Neuronal stem cell (in vitro differentiated cells): ENCODE data around the gene CNTN5.

Source experiments
- DNase-seq: peaks from one replicate; pipeline ENCODE4 v3.0.0-alpha.2; 2013; ENCODE audit warnings: low spot score
- H2AFZ ChIP-seq: one replicate; pipeline ENCODE4 v1.6.1; 2013; ENCODE audit warnings: mild to moderate bottlenecking, low read length, inconsistent platforms
- H2AK5ac ChIP-seq: 2 replicates; pipeline ENCODE4 v1.6.1; 2013; ENCODE audit warnings: low read depth, mild to moderate bottlenecking, inconsistent platforms, low read length, moderate library complexity, mixed read lengths
- H2BK120ac ChIP-seq: 2 replicates; pipeline ENCODE4 v1.6.1; 2013; ENCODE audit warnings: low read depth, mild to moderate bottlenecking, inconsistent platforms, low read length, moderate library complexity, mixed read lengths
- H2BK12ac ChIP-seq: one replicate; pipeline ENCODE4 v1.6.1; 2013; ENCODE audit warnings: low read length, inconsistent platforms
- H2BK15ac ChIP-seq: 2 replicates; pipeline ENCODE4 v1.6.1; 2013; ENCODE audit warnings: mild to moderate bottlenecking, low read length, inconsistent platforms, mixed read lengths
- H2BK5ac ChIP-seq: one replicate; pipeline ENCODE4 v1.6.1; 2013; ENCODE audit warnings: inconsistent platforms, mild to moderate bottlenecking, low read length, moderate library complexity
- H3K14ac ChIP-seq: one replicate; pipeline ENCODE4 v1.6.1; 2013; ENCODE audit warnings: low read length, inconsistent platforms
- H3K18ac ChIP-seq: 2 replicates; pipeline ENCODE4 v1.6.1; 2013; ENCODE audit warnings: low read length, inconsistent platforms
- H3K23ac ChIP-seq: 2 replicates; pipeline ENCODE4 v1.6.1; 2013; ENCODE audit warnings: low read depth, mild to moderate bottlenecking, mixed read lengths, low read length, inconsistent platforms; ENCODE audit not compliant: poor library complexity
- H3K27ac ChIP-seq: replicated peaks from 3 replicates; pipeline ENCODE4 v1.5.1; 2013; ENCODE audit warnings: low read length, inconsistent platforms
- H3K27me3 ChIP-seq, 3 experiments: 2 replicates each; pipeline ENCODE4 v1.6.1; 2013; ENCODE audit warnings: low read length in 3 of 3, mild to moderate bottlenecking in 2 of 3, inconsistent platforms in 1 of 3, low read depth in 1 of 3, mixed read lengths in 1 of 3, moderate library complexity in 1 of 3; ENCODE audit not compliant: control insufficient read depth in 3 of 3, insufficient read depth in 3 of 3
- H3K36me3 ChIP-seq, 2 donors: replicated peaks in 1 of 2; 2 replicates each; pipeline ENCODE4 v1.6.1; 2013; ENCODE audit warnings: low read length in 2 of 2; ENCODE audit not compliant: control insufficient read depth in 2 of 2, insufficient read depth in 2 of 2
- H3K4ac ChIP-seq: 2 replicates; pipeline ENCODE4 v1.6.1; 2013; ENCODE audit warnings: inconsistent platforms, mild to moderate bottlenecking, low read length, moderate library complexity
- H3K4me1 ChIP-seq, 2 donors: 1 replicate in 1 of 2; 2 replicates in 1 of 2; pipeline ENCODE4 v1.6.1; 2013; ENCODE audit warnings: low read length in 2 of 2, low read depth in 1 of 2; ENCODE audit not compliant: control insufficient read depth in 2 of 2, insufficient read depth in 1 of 2
- H3K4me2 ChIP-seq: one replicate; pipeline ENCODE4 v1.6.1; 2013; ENCODE audit warnings: mild to moderate bottlenecking, low read length, inconsistent platforms; ENCODE audit not compliant: insufficient read depth, poor library complexity, severe bottlenecking
- H3K4me3 ChIP-seq, 2 donors: 2 replicates each; pipeline ENCODE4 v1.5.1; 2013; ENCODE audit warnings: low read length in 2 of 2, mild to moderate bottlenecking in 2 of 2, inconsistent platforms in 1 of 2, moderate library complexity in 1 of 2
- H3K79me1 ChIP-seq: one replicate; pipeline ENCODE4 v1.6.1; 2013; ENCODE audit warnings: low read depth, mild to moderate bottlenecking, inconsistent platforms, low read length, moderate library complexity
- H3K9ac ChIP-seq: one replicate; pipeline ENCODE4 v1.6.1; 2013; ENCODE audit warnings: mild to moderate bottlenecking, low read depth, low read length, inconsistent platforms; ENCODE audit not compliant: poor library complexity
- H3K9me3 ChIP-seq, 2 donors: replicated peaks in 1 of 2; 2 replicates each; pipeline versions ENCODE3 to v1.6.1; 2013; ENCODE audit warnings: low read length in 2 of 2, mild to moderate bottlenecking in 2 of 2, inconsistent platforms in 1 of 2, low read depth in 1 of 2, mixed read lengths in 1 of 2, moderate library complexity in 1 of 2; ENCODE audit not compliant: control insufficient read depth in 2 of 2, insufficient read depth in 1 of 2
- H4K8ac ChIP-seq: one replicate; pipeline ENCODE4 v1.6.1; 2013; ENCODE audit warnings: low read depth, mild to moderate bottlenecking, inconsistent platforms, low read length, moderate library complexity
- H4K91ac ChIP-seq: one replicate; pipeline ENCODE4 v1.6.1; 2013; ENCODE audit warnings: low read length, low read depth, mild to moderate bottlenecking, inconsistent platforms; ENCODE audit not compliant: poor library complexity
- WGBS, 2 donors: extraction: QIAGEN DNeasy Blood & Tissue Kit; methylation state at CpG; one replicate each; pipeline ENCODE4 v1.1.7; 2013; ENCODE audit warnings: missing lambda C conversion rate in 2 of 2, mixed read lengths in 1 of 2; ENCODE audit not compliant: insufficient read length in 2 of 2, insufficient replicate concordance in 1 of 2; ENCODE audit errors: extremely low coverage in 2 of 2; 5-methylcytosine and 5-hydroxymethylcytosine counted together

The CNTN5 gene

DNA sequence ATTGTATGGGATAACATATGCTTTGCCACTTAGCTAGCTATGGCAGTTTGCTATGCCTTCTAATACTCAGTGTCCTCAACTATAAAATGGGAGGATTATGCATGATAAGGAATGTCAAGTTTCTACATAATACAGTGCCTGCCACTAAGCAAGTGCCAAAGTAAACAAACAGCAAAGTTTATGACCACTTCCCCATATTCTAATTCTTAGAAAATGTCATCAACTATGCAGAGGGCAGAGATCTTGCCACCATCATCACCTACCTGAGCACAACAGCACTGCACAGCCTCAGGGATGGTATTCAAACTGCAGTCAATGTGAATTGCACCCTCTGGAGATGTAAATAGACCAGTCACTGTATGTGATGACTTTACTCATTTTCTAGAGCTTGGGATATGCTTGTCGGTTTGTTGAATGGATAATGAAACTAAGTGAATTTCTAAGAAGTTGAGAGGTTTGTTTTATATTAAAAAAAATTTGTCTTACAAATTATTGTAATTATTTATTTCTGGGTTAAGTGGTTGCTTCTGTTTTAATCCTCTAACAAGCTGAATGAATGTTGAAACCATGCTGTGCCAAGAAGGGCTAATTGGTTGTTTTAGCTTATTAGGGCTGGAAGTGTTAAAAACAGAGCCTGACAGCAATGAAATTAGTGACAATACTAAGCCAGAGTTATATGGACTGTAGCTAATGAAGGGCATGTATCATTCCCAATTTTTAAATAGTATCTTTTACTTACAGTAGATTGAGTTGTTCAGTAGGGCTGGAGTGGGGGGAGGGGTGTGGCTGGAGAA is 398.4 kb downstream of the CNTN5 start:
- no peaks in the 10 kb centered on the region for H3K27me3 ChIP-seq
- no peak overlapping the region for H3K27ac ChIP-seq
- H3K18ac ChIP-seq, result no peak overlapping the region

DNA sequence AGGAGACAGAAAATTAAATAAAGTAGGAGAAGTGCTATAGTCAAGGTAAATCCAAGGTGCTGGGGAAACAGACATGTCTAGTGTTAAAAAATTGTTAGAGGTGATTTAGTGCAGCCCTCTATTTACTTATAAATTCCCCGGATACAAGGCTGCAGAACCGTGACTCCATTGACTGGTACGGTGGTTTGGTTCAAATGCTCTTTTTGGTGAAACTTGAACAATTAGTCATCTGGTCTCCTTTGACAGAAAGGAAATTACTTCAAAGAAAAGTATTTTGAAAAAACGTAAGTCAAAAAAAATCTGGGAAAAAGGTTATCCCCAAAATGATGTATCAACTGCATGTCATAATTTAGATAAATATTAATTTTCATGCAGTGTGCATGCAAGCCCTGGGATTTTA is 399.2 kb downstream of the CNTN5 start:
- no peak overlapping the region for H2BK120ac ChIP-seq
- H2BK12ac ChIP-seq, result no peak overlapping the region
- DNase-seq, result no peak
- no peaks in the 10 kb centered on the region for H3K9me3 ChIP-seq
- no peaks in the 10 kb centered on the region for H3K79me1 ChIP-seq
- H3K23ac ChIP-seq, result no peak overlapping the region
- H2AFZ ChIP-seq, result no peak overlapping the region
- no peak overlapping the region for H2BK5ac ChIP-seq
- peaks cover 0 to 6% of the 10 kb centered on the region in 2 donors for H3K4me1 ChIP-seq
- H3K27ac ChIP-seq, result no peak overlapping the region
- no peak overlapping the region for H3K14ac ChIP-seq
- H4K91ac ChIP-seq, result no peak overlapping the region
- H3K36me3 ChIP-seq, result no peaks in the 10 kb centered on the region
- H3K4me2 ChIP-seq, result no peak overlapping the region
- H2BK15ac ChIP-seq, result no peak overlapping the region
- no peak overlapping the region for H3K18ac ChIP-seq
- H3K9ac ChIP-seq, result no peak overlapping the region
- H3K27me3 ChIP-seq, result no peaks in the 10 kb centered on the region
- H2AK5ac ChIP-seq, result no peak overlapping the region
- H3K4ac ChIP-seq, result no peak overlapping the region
- no peak overlapping the region for H4K8ac ChIP-seq
- WGBS, 2 donors, result no CpG with 5 or more reads among the region's 4 CpGs
- H3K4me3 ChIP-seq, result no peak overlapping the region

More for the DNA sequence above, 398.4 kb downstream of the CNTN5 start:
- Histone ChIP-seq H2BK5ac (no peak overlapping the region), H2BK15ac (no peak overlapping the region), H3K4me1 (peaks cover 0 to 6% of the 10 kb centered on the region in 2 donors), H3K9me3 (no peaks in the 10 kb centered on the region), H2BK12ac (no peak overlapping the region), H3K14ac (no peak overlapping the region), H3K9ac (no peak overlapping the region), H3K4ac (no peak overlapping the region), H3K79me1 (no peaks in the 10 kb centered on the region), H2BK120ac (no peak overlapping the region), H4K8ac (no peak overlapping the region), H3K4me3 (no peak overlapping the region), H2AFZ (no peak overlapping the region), H3K36me3 (no peaks in the 10 kb centered on the region), H4K91ac (no peak overlapping the region), H2AK5ac (no peak overlapping the region), H3K4me2 (no peak overlapping the region), H3K23ac (no peak overlapping the region)
- no peak for DNase-seq
- no CpG with 5 or more reads among the region's 1 CpG for WGBS, 2 donors

DNA sequence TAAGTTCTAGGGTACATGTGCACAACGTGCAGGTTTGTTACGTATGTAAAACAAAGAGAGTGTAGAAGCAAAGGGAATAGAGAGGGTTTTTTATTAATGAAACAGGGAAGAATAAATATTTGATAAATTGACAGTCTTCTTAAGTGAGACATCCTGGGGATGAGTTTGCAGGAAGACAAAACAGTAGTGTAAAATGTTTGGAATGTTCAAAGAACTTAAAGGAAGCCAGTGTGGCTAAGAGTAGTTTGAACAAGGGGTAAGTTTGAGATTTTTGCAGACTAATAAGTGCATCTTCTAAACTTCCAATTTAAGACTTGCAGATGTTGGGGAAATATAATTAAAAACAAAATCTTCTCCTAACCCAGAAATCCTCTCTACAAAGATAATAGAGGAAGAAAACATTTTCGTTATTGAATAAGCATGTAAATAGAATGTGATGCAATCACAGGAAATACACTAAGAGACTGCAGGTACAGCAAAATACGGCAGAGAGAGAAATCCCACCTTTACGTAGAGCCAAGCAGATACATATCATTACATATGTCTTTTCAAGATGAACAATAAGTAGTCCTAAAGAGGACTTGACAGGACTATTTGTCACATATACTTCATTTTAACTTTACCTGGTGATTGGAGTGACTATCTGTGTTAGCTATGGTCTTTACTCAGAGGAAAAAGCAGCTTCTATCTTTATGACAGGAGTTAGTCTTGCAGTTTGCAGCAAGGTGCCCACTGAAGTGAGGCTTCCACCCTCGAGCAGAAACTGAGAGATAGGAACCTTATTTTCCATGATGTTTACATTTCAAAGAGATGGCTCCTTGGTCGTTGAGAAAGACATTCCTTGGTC is 402.1 kb downstream of the CNTN5 start:
- H2BK5ac ChIP-seq, result no peak overlapping the region
- no peak overlapping the region for H3K14ac ChIP-seq
- H3K79me1 ChIP-seq, result no peaks in the 10 kb centered on the region
- H3K9me3 ChIP-seq, result no peaks in the 10 kb centered on the region
- H2AFZ ChIP-seq, result no peak overlapping the region
- no peak overlapping the region for H2BK15ac ChIP-seq
- no peak overlapping the region for H3K4me3 ChIP-seq
- no peak overlapping the region for H2BK12ac ChIP-seq
- DNase-seq, result no peak
- no peak overlapping the region for H3K23ac ChIP-seq
- H4K91ac ChIP-seq, result no peak overlapping the region
- H3K18ac ChIP-seq, result no peak overlapping the region
- H3K4ac ChIP-seq, result no peak overlapping the region
- no CpG with 5 or more reads among the region's 7 CpGs for WGBS, 2 donors
- no peak overlapping the region for H2AK5ac ChIP-seq
- no peak overlapping the region for H3K9ac ChIP-seq
- H4K8ac ChIP-seq, result no peak overlapping the region
- no peak overlapping the region for H3K27ac ChIP-seq
- H3K36me3 ChIP-seq, result no peaks in the 10 kb centered on the region
- H2BK120ac ChIP-seq, result no peak overlapping the region
- peaks cover 0 to 6% of the 10 kb centered on the region in 2 donors for H3K4me1 ChIP-seq
- no peak overlapping the region for H3K4me2 ChIP-seq
- no peaks in the 10 kb centered on the region for H3K27me3 ChIP-seq

DNA sequence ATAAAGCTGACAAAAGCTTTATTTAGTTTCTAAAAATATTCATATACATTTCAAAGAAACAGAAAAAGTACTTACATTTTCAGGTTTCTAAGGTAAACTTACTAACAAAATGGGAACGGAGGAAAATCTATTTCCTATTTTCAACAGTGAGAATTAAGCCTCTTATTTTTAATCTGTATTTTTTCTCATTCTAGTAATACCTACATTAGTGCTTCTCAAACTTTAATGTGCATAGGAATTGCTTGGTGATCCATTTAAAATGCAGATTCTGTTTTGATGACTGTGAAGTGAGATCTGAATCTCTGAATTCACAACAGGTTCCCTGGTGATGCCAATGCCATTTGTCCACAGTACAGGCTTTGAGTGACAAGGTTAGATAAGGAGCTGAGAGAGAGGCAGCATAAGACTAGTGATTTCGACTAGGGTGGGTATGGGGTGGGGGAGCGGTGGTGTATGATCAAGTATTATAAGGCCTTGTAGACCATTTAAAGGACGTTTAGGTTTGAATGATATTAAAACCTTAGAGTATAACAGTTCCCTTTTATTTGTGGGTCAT is 402.8 kb downstream of the CNTN5 start:
- Histone ChIP-seq H3K27me3 (no peaks in the 10 kb centered on the region), H3K9me3 (no peaks in the 10 kb centered on the region), H2AFZ (no peak overlapping the region), H2BK5ac (no peak overlapping the region), H2AK5ac (no peak overlapping the region), H3K4me2 (no peak overlapping the region), H4K91ac (no peak overlapping the region), H2BK120ac (no peak overlapping the region), H3K9ac (no peak overlapping the region), H4K8ac (no peak overlapping the region), H3K79me1 (no peaks in the 10 kb centered on the region), H2BK15ac (no peak overlapping the region), H3K4ac (no peak overlapping the region), H3K4me1 (peaks cover 0 to 6% of the 10 kb centered on the region in 2 donors), H2BK12ac (no peak overlapping the region), H3K4me3 (no peak overlapping the region), H3K18ac (no peak overlapping the region), H3K27ac (no peak overlapping the region), H3K23ac (no peak overlapping the region), H3K14ac (no peak overlapping the region), H3K36me3 (no peaks in the 10 kb centered on the region)
- no CpG with 5 or more reads among the region's 4 CpGs for WGBS, 2 donors
- DNase-seq, result no peak
